ENCODE results near the gene TOGARAM2. TPM values are rescaled to one million over a fixed set of nuclear protein-coding genes. Genes with fewer than 3 reads are reported as not detected.

The TOGARAM2 gene
- total RNA-seq, 1 experiment from 2014 or later, result 0.75 TPM

- no peaks in the 10 kb centered on the region for H3K9me3 ChIP-seq (ENCODE audit: low read depth, low read length, poor library complexity, severe bottlenecking)
- H3K4me3 ChIP-seq (ENCODE audit: low read depth, low read length, poor library complexity, severe bottlenecking), result no peak overlapping the region
- H3K27me3 ChIP-seq (replicated peaks; ENCODE audit: insufficient read depth, low read depth, low read length, poor library complexity), result no peaks in the 10 kb centered on the region
- no TSS peak for BruUV-seq (replicated peaks)
- no peak for DNase-seq (ENCODE audit: low spot score)
- H3K4me1 ChIP-seq (ENCODE audit: insufficient read depth, low read length, poor library complexity, severe bottlenecking), result no peaks in the 10 kb centered on the region
- ChIA-PET CTCF (no interaction called here), POLR2A (ENCODE audit: low non-redundant PET) (no interaction called here)
- no peaks in the 10 kb centered on the region for H3K36me3 ChIP-seq (ENCODE audit: insufficient read depth, low read length, poor library complexity, severe bottlenecking)
- intact Hi-C loops (cut with micrococcal nuclease; ENCODE audit: unreplicated experiment), result no loop called here
- no peak overlapping the region for H3K27ac ChIP-seq (ENCODE audit: low read depth, low read length, poor library complexity, severe bottlenecking)
- TF ChIP-seq EZH2 (IDR thresholded peaks at IDR 0.05; ENCODE audit: borderline replicate concordance, low read depth, low read length, poor library complexity, severe bottlenecking) (no peak), CTCF (conservative IDR thresholded peaks at IDR 0.05; ENCODE audit: low read depth, low read length) (no peak)
Observed at GRCh38 chr2:29022679-29023078, 41.6 kb downstream of the TOGARAM2 start.

DNA sequence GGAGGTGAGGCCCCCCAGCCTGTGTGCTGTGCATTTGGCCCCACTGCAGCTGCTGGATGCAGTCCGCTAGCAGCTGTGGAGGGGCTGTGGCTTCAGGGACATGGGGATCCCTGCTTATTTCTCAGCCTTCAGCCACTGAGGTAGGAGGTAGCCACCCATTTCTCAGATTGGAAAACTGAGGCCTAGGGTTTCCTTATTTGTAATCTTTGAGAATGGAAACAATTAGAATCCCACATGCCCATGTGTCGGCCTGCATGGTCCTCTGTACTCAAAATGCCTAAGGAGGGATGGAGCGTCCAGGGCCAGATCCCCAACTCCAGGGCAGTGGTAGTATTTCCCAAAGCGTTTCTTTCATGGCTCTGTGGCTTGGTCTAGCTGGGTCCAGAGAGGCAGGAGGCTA, 42.1 kb downstream of the TOGARAM2 start:
- no TSS peak for BruUV-seq (replicated peaks)
- intact Hi-C loops (cut with micrococcal nuclease; ENCODE audit: unreplicated experiment), result no loop called here
- Histone ChIP-seq H3K9me3 (ENCODE audit: low read depth, low read length, poor library complexity, severe bottlenecking) (no peaks in the 10 kb centered on the region), H3K27me3 (replicated peaks; ENCODE audit: insufficient read depth, low read depth, low read length, poor library complexity) (no peaks in the 10 kb centered on the region), H3K27ac (ENCODE audit: low read depth, low read length, poor library complexity, severe bottlenecking) (no peak overlapping the region), H3K36me3 (ENCODE audit: insufficient read depth, low read length, poor library complexity, severe bottlenecking) (no peaks in the 10 kb centered on the region), H3K4me3 (ENCODE audit: low read depth, low read length, poor library complexity, severe bottlenecking) (no peak overlapping the region), H3K4me1 (ENCODE audit: insufficient read depth, low read length, poor library complexity, severe bottlenecking) (no peaks in the 10 kb centered on the region)
- no peak for DNase-seq (ENCODE audit: low spot score)
- ChIA-PET CTCF (no interaction called here), POLR2A (ENCODE audit: low non-redundant PET) (no interaction called here)
- TF ChIP-seq CTCF (conservative IDR thresholded peaks at IDR 0.05; ENCODE audit: low read depth, low read length) (no peak), EZH2 (IDR thresholded peaks at IDR 0.05; ENCODE audit: borderline replicate concordance, low read depth, low read length, poor library complexity, severe bottlenecking) (no peak)

GRCh38 chr2:29024882-29025430, 43.9 kb downstream of the TOGARAM2 start:
- no peak for DNase-seq (ENCODE audit: low spot score)
- Histone ChIP-seq H3K4me3 (ENCODE audit: low read depth, low read length, poor library complexity, severe bottlenecking) (no peak overlapping the region), H3K36me3 (ENCODE audit: insufficient read depth, low read length, poor library complexity, severe bottlenecking) (no peaks in the 10 kb centered on the region), H3K9me3 (ENCODE audit: low read depth, low read length, poor library complexity, severe bottlenecking) (no peaks in the 10 kb centered on the region), H3K4me1 (ENCODE audit: insufficient read depth, low read length, poor library complexity, severe bottlenecking) (no peaks in the 10 kb centered on the region), H3K27ac (ENCODE audit: low read depth, low read length, poor library complexity, severe bottlenecking) (no peak overlapping the region), H3K27me3 (replicated peaks; ENCODE audit: insufficient read depth, low read depth, low read length, poor library complexity) (no peaks in the 10 kb centered on the region)
- no TSS peak for BruUV-seq (replicated peaks)
- intact Hi-C loops (cut with micrococcal nuclease; ENCODE audit: unreplicated experiment), result no loop called here
- ChIA-PET CTCF (no interaction called here), POLR2A (ENCODE audit: low non-redundant PET) (no interaction called here)
- no peak for TF ChIP-seq EZH2 (IDR thresholded peaks at IDR 0.05; ENCODE audit: borderline replicate concordance, low read depth, low read length, poor library complexity, severe bottlenecking)
- TF ChIP-seq CTCF (conservative IDR thresholded peaks at IDR 0.05; ENCODE audit: low read depth, low read length), result no peak

Measured in A673 (cell line).